OCI-LY1 (cell line): Measurements from ENCODE around the gene B3GLCT.

ENCODE experiments used
- H2AFZ ChIP-seq: fragments of 200-600 bp; sonication (generic), shearing (Covaris generic); 2 replicates; pipeline ENCODE4 v1.6.0; 2014; ENCODE audit warnings: antibody characterized with exemption, mild to moderate bottlenecking, low read length
- H3F3A ChIP-seq: fragments of 200-600 bp; sonication (generic), shearing (Covaris generic); 2 replicates; pipeline ENCODE4 v1.6.0; 2014; ENCODE audit warnings: mild to moderate bottlenecking, antibody characterized with exemption, low read length, moderate library complexity; ENCODE audit not compliant: insufficient read depth
- H3K27ac ChIP-seq: fragments of 200-600 bp; sonication (generic); 2 replicates; pipeline ENCODE4 v1.5.1; 2014; ENCODE audit warnings: low read length, mixed run types, mild to moderate bottlenecking, low read depth; ENCODE audit not compliant: poor library complexity, severe bottlenecking
- H3K27me3 ChIP-seq: fragments of 200-600 bp; sonication (generic); 2 replicates; pipeline ENCODE4 v1.6.0; 2014; ENCODE audit warnings: antibody characterized with exemption, mild to moderate bottlenecking, low read length, moderate library complexity; ENCODE audit not compliant: insufficient read depth
- H3K36me3 ChIP-seq: fragments of 200-600 bp; sonication (generic); 2 replicates; pipeline ENCODE4 v1.6.1; 2014; ENCODE audit warnings: mild to moderate bottlenecking, antibody characterized with exemption, low read length, moderate library complexity, mixed read lengths; ENCODE audit not compliant: insufficient read depth
- H3K4me1 ChIP-seq: fragments of 200-600 bp; sonication (generic); 2 replicates; pipeline ENCODE4 v1.5.1; 2014; ENCODE audit warnings: mild to moderate bottlenecking, low read length, moderate library complexity; ENCODE audit not compliant: insufficient read depth, severe bottlenecking
- H3K4me2 ChIP-seq: fragments of 200-600 bp; sonication (generic), shearing (Covaris generic); 2 replicates; pipeline ENCODE4 v1.6.1; 2014; ENCODE audit warnings: low read length
- H3K4me3 ChIP-seq: fragments of 200-600 bp; sonication (generic); 2 replicates; pipeline ENCODE4 v1.5.1; 2014; ENCODE audit warnings: low read length, low read depth, mild to moderate bottlenecking, mixed read lengths; ENCODE audit not compliant: poor library complexity, severe bottlenecking
- H3K79me2 ChIP-seq: fragments of 200-600 bp; shearing (Covaris generic); 2 replicates; pipeline ENCODE4 v1.6.1; 2016; ENCODE audit warnings: mixed run types, low read length, mixed read lengths; ENCODE audit not compliant: insufficient read depth
- H3K9ac ChIP-seq: fragments of 200-600 bp; sonication (generic), shearing (Covaris generic); 2 replicates; pipeline ENCODE4 v1.6.1; 2014; ENCODE audit warnings: mild to moderate bottlenecking, low read length, mixed read lengths
- H3K9me2 ChIP-seq: fragments of 200-600 bp; sonication (generic), shearing (Covaris generic); 2 replicates; pipeline ENCODE4 v1.6.1; 2014; ENCODE audit warnings: low read depth, mild to moderate bottlenecking, low read length, mixed read lengths
- H3K9me3 ChIP-seq: fragments of 200-600 bp; shearing (Covaris generic); 2 replicates; pipeline ENCODE4 v1.6.1; 2014; ENCODE audit warnings: low read length, mixed read lengths
- H4K20me1 ChIP-seq: fragments of 200-600 bp; sonication (generic), shearing (Covaris generic); 2 replicates; pipeline ENCODE4 v1.6.0; 2016; ENCODE audit warnings: mild to moderate bottlenecking, low read length; ENCODE audit not compliant: insufficient read depth
- CTCF ChIP-seq: fragments of 200-600 bp; sonication (generic), shearing (Covaris generic); IDR thresholded peaks from 2 replicates; pipeline ENCODE4 v1.5.1; 2017; ENCODE audit warnings: mild to moderate bottlenecking, antibody characterized with exemption, low read length, moderate library complexity, mixed read lengths
- EZH2 ChIP-seq: fragments of 200-600 bp; sonication (generic), shearing (Covaris generic); IDR thresholded peaks from 2 replicates; pipeline ENCODE4 v1.8.0; 2017; ENCODE audit warnings: borderline replicate concordance, mixed run types, mild to moderate bottlenecking, antibody characterized with exemption, low read length, moderate library complexity, mixed read lengths

B3GLCT gene

DNA sequence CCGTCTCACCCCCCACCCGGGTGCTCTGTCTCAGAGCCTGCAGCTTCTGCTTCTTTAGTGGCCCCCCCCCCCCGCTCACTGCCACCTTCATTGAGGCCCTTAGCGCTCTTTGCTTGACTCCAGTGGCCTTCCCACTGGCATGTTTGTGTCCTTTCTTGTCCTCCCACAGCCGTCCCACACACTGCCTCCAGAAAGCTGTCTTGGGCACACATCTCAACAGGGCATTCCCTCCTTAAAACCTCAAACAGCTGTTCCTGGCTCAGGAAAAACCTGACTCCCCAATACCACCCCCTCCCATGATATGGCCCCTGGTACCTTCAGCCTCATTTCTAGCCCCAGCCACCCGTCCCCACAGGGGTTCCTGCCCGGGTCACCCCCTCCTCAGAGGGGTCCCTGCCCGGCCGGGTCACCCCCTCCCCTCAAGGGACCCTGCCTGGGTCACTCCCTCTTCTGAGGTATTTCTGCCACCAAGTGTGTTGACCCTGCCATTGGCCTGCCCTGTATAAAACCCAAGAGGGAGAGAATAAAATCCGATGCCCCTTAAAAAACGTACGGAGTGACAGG, 8.9 kb downstream of the B3GLCT start:
- H3K4me2 ChIP-seq: no peak overlapping the region

DNA sequence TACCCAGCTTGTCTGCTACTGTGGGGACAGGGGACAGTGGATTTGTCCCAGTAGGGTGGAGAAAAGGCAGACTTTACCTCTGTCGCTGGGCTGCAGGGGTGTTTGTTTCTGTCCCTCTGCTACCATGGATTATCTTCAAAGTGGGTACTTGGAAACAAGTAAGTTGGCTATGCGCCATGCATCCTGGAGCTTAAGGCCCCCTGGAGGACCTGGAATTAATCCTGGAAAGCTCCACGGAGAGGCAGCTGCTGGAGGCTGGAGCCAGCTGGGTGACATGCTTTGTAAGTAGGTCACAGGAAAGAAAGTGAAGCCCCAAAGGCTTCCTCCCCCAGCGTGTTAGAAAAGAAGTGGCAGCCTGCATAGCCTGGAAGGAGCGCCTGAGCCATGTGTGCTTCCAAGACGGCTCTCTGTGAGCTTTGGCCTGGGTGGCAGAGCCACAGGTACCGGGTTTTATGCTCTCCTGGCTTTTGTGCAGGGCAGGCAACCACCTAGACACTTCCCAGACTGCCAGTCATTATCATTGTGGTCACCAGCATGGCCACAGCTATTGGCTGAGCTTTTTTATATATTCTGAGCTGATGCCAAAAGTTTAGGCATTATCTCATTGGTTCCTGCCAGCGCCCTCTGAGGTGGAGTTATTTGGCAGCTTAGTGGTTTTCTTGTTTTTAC, 9.5 kb downstream of the B3GLCT start:
- Histone ChIP-seq H3K9me2 (no peaks in the 10 kb centered on the region), H3K9ac (no peak overlapping the region), H3K9me3 (no peaks in the 10 kb centered on the region), H3K27me3 (no peaks in the 10 kb centered on the region), H3K4me1 (no peaks in the 10 kb centered on the region), H3K79me2 (no peaks in the 10 kb centered on the region), H3K36me3 (no peaks in the 10 kb centered on the region), H3K4me2 (no peak overlapping the region), H3F3A (no peaks in the 10 kb centered on the region), H3K4me3 (no peak overlapping the region), H2AFZ (no peak overlapping the region), H4K20me1 (no peaks in the 10 kb centered on the region), H3K27ac (no peak overlapping the region)
- TF ChIP-seq CTCF: no peak
- TF ChIP-seq EZH2: no peak

More for the DNA sequence above, 8.9 kb downstream of the B3GLCT start:
- no peaks in the 10 kb centered on the region for H3K9me3 ChIP-seq
- no peaks in the 10 kb centered on the region for H3F3A ChIP-seq
- no peaks in the 10 kb centered on the region for H3K36me3 ChIP-seq
- H3K4me3 ChIP-seq: no peak overlapping the region
- no peaks in the 10 kb centered on the region for H3K27me3 ChIP-seq
- no peak overlapping the region for H2AFZ ChIP-seq
- no peaks in the 10 kb centered on the region for H3K79me2 ChIP-seq
- H3K9ac ChIP-seq: no peak overlapping the region
- TF ChIP-seq CTCF (no peak), EZH2 (no peak)
- no peak overlapping the region for H3K27ac ChIP-seq
- no peaks in the 10 kb centered on the region for H3K9me2 ChIP-seq
- H3K4me1 ChIP-seq: no peaks in the 10 kb centered on the region
- H4K20me1 ChIP-seq: no peaks in the 10 kb centered on the region

- H3K27ac ChIP-seq: no peak overlapping the region
- H3K9ac ChIP-seq: no peak overlapping the region
- H3K9me3 ChIP-seq: no peaks in the 10 kb centered on the region
- no peaks in the 10 kb centered on the region for H4K20me1 ChIP-seq
- H3K4me2 ChIP-seq: no peak overlapping the region
- H3K36me3 ChIP-seq: no peaks in the 10 kb centered on the region
- H3F3A ChIP-seq: no peaks in the 10 kb centered on the region
- no peaks in the 10 kb centered on the region for H3K9me2 ChIP-seq
- no peak overlapping the region for H2AFZ ChIP-seq
- no peaks in the 10 kb centered on the region for H3K79me2 ChIP-seq
- no peaks in the 10 kb centered on the region for H3K27me3 ChIP-seq
- no peak overlapping the region for H3K4me3 ChIP-seq
- TF ChIP-seq EZH2 (no peak), CTCF (no peak)
- no peaks in the 10 kb centered on the region for H3K4me1 ChIP-seq
These were observed 10.1 kb downstream of the B3GLCT start for GRCh38 chr13:31209841-31210210.
